Right renal cortex interstitium (tissue), 3 donors: Measurements from ENCODE around the gene QRICH1. TPM values are rescaled to one million over a fixed set of nuclear protein-coding genes. Genes with fewer than 3 reads are reported as not detected.

Experiments used
- DNase-seq, 3 donors: peaks; one replicate each; pipeline ENCODE4 v3.0.0-alpha.2; 2013; ENCODE audit warnings: low read depth in 3 of 3, low spot score in 2 of 3
- polyA plus RNA-seq, 3 donors: library from polyadenylated mRNA; unstranded; fragments of 120-200 nt; gene quantifications; one replicate each; pipeline ENCODE4 v1.2.1, GENCODE V29; 2013; ENCODE audit not compliant: insufficient read length in 3 of 3

QRICH1 gene
- polyA plus RNA-seq, 3 donors = 84.1 to 89.5 (median 86.9) TPM

DNA sequence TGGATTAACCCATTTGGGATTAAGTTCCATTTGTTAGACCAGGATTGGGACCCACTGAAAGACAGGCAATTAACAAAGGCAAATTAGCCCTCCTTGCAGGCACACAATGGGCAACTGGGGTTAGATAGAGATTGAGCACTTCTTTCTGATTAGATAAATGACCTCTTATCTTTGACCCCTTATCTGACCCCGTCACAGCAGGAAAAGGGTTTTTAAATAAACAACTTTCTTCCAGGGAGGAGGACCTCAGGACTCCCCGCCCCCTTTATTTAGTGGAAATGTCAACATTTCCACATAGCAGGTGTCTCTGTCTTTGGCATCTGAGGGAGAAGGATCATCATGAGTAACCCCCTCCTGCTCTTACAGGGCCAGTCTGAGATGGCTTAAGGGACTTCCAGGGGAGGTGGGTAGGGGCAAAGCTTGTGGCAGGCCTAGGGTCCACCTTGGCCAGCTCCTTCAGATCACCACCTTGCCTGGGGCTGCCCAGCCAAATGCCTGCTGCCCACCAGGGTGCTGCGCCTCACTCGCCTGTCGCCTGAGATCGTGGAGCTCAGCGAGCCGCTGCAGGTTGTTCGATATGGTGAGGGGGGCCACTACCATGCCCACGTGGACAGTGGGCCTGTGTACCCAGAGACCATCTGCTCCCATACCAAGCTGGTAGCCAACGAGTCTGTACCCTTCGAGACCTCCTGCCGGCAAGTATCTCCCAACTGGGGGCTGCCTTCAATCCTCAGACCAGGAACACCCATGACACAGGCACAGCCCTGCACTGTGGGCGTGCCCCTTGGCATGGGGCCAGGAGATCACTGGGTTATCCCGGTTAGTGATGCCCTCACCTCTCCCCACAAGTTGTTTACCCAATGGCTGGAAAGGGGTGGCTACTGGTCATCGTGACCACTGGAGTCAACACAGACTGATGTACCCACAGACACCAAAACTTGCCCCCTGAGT lies 89.2 kb downstream of the QRICH1 start:
- no peak for DNase-seq

DNA sequence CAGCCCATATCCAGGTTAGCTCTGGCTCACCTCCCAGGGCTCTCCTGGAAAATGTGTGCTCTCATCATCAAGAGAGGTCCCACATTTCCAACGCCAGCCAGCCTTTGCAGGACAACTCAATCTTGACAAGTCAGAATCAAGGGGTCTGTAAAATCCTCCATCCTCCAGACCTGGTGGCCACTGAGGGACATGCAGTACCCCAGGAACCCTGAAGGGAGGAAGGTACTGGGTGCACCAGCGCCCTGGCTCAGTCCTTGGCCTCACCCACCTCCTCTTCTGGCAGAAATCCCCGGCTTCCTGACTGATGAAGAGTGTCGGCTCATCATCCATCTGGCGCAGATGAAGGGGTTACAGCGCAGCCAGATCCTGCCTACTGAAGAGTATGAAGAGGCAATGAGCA lies 92.7 kb downstream of the QRICH1 start:
- DNase-seq = no peak

DNA sequence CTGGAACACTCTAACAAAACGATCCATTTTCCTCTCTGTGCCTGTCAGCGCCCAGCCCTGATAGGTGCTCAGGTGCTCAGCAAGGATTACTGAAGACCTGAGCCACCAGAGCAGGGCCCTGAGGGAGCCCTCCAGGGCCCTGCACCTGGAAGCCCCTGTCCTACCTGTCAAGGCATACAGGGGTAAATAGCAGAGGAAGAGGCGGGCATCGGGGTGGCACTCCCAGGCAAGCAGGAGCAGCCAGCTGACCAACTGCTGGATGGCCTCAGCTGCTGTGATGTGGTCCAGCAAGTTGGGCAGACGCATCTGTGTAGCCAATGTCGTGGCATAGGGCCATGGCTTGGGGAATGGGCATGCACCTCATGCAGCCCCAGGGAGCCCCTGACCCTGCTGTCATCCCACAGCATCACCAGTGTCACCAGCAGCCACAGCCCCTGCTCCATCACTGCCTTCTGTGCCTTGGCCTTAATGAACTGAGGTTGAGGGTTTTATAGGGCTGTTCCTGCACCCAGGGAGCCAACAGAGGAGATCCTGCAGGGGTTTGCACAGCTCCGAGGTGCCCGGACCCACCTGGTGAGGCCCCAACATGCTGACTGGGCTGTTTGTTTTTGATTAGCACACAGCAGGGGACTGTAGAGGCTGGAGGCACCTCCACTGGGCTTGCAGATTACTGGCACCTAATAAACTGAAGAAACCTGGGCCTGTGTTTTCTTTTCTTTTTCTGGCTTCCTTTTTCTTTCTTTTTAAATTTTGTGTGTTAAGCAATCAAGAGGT lies 94.6 kb downstream of the QRICH1 start:
- no peak for DNase-seq

DNA sequence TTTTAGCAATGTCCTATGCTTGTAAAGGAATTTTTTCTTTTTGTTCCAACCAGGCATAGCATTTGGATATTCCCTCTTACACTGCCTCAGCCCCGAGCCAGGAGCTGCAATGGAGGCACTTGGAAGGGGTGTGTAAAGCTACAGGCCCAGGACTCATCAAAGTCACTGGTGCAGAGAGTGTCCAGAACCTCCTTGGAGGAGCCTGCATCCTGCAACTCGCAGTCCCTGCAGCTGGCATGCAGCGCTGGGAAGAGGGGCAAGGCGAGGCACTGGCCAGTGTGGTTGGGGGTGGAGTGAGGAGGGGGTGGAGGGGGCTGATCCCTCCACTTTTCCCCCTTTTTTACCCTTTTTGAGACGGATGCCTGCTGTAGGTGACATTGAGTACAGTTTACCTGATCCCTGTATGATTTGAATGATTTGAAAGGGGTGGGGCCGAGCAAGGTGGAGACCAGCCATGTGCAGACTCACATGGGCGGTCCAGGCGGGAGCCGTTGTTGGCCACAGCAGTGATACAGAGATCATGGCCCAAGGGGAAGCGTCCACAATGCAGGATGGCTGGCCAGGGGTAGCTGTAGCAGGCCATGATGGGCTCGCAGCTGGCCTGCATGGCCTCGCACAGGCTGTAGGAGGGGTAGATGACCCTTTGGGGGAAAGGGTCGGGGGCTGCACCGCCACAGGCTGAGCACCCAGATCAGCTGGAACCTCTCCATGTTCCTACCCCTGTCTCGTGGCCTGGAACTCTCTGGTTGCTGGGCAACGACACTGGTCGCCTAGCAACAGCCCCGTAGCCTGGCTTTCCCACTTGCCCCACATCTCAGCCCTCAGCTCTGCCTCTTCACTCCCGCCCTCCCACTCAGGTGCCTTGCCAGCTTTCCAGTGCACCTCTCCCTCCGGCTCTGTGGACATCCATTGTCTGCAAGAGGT lies 95.9 kb downstream of the QRICH1 start:
- no peak for DNase-seq

DNA sequence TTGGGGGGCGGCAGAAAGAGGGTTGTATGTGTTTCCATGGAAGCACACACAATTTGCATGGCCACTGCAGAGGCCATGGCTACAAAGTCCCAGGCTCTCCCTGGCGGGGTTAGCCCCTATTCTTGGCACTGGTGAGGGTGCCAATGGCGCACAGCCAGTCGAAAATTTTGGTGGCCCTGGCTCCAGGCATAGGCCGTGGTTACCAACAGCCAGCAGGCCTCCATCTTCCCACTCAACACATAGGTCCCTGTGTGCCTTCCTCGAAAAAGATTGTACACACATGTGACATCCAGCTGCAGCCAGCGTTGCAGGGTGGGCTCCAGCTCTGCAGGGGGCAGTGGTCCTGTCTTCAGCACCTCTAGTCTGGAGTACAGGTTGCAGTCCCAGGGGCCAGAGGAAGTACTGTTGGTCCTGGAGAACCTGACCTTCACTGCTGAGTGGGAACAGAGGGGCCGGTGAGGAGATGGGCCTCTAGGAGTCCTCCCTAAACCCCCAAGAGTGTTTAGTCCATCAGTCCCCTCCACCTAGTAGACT lies 96.7 kb downstream of the QRICH1 start:
- DNase-seq = no peak

DNA sequence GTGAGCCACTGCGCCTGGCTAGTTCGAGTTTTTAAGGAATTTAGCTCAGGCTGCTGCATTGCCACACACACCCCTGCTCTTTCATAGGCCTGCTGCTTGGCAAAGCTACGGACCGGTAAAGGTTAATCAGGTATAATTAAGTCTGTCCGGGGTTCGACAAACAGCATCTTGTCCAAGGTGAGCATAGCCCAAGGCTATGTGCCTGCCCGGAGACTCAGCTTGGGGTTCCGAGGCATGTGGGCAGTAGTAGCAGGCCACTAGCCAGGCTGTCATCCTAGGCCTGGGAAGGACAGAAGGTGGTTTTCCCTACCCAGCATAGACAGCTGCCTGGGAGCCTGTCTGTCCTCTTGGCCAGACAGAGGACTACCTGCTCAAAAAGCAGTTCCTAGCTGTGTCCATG lies 97.2 kb downstream of the QRICH1 start:
- DNase-seq = no peak

DNA sequence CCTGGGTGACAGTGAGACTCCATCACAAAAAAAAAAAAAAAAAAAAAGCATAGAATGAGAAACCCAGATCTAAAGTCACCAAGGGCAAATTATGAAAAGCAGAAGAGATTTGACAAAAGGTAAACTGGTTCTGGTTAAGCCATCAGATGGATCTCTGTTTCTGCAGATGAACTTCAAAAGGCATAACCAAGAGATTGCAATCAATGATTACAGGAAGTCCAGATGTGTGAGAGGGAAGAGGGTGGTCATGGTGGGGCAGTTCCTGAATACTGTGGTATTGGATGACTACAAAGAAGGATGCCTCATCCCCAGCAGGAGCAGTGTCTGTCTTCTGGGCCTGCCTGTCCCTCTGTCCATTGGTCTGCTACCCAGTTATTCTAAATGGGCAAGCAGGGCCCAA lies 100.0 kb downstream of the QRICH1 start:
- no peak for DNase-seq

DNA sequence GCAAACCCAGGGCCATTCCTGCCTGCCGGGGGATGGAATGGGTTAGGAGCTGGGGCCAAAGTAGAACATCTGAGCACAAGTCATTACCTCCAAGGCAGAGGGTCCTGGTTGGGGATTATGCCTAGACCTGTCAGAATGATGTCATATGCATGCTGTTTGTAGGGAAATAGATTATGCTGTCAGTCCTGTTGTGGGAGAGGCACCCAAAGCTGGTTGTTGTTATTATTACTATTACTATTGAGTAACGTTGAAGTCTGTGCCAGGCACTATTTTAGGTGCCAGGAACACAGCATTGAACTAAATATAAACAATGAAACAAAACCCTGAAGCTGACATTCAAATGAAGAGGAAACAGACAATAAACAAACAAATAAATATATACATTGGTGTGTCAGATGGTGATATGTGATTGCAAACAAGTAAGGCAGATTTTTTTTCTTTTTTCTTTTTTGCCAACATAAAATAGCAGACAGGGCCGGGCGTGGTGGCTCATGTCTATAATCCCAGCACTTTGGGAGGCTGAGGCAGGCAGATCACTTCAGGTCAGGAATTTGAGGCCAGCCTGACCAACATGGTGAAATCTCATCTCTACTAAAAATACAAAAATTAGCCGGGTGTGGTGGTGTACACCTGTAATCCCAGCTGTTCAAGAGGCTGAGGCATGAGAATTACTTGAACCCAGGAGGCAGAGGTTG lies 101.9 kb downstream of the QRICH1 start:
- no peak for DNase-seq

DNA sequence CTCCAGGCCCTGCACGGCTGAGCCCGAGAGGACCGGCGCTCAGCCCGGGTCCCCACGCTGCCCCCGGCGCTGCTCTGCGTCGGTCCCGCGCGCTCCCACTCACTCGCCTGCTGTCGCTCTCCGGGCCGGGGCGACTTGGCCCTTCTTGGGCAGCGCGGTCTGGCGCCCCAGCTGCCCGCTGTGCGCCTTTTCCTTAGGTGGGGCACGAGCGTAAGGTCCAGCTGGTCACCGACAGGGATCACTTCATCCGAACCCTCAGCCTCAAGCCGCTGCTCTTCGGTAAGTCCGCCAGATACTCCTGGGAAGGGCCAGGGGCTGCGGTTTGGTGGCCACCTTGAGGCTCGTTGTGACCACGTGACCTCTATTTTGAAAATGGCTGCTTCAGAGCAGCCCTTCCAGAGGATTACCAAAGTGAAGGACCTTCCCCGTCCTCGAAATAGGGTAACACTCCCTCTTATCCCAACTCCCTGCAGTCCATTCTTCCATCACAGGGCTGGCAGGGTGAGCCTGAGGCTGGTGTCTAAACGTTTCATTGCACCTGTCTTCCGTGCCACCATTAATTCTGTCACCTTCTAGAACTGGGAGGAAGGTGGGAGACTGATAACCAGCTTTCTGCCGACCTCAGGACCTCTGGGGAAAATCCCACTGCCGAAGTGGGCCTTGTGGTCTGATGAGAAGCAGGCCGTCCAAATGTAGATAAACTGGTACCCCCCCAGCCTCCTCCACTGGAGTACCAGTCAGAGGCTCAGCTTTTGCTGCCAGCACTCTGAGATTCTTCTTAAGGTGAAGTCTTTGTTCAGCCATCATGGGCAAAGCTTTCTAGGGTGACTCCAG lies 103.0 kb downstream of the QRICH1 start:
- no peak for DNase-seq

DNA sequence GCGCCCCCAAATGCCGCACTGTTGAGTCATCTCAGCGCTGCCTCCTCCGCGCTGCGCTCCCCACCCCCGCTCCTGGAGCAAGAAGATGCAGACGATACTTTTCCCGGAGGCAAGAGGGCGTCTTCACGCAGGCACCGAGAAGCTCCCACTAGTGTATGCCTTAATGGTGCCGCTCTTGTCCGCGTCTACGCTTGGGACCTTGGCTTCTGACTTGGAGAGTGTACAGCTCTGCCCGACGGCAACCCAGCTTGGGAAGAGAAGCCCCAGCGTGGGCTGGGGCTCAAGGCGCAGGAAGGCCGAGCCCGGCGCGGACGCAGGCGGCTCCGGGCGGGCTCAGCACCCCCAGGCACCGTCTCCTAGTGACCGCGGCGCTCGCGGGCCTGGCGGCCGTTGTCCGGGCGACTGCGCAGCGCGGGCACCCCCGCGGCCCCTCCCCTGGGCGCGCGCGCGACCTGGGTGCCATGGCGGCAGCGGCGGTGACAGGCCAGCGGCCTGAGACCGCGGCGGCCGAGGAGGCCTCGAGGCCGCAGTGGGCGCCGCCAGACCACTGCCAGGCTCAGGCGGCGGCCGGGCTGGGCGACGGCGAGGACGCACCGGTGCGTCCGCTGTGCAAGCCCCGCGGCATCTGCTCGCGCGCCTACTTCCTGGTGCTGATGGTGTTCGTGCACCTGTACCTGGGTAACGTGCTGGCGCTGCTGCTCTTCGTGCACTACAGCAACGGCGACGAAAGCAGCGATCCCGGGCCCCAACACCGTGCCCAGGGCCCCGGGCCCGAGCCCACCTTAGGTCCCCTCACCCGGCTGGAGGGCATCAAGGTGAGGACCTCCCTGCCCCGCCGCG lies 103.9 kb downstream of the QRICH1 start, which contains the start of gene P4HTM:
TSS of gene P4HTM (plus strand) at position 446 of the 840 bp plus-strand sequence. CDS start at position 462, 16 bp downstream.
- peak; percentile 80 for DNase-seq

DNA sequence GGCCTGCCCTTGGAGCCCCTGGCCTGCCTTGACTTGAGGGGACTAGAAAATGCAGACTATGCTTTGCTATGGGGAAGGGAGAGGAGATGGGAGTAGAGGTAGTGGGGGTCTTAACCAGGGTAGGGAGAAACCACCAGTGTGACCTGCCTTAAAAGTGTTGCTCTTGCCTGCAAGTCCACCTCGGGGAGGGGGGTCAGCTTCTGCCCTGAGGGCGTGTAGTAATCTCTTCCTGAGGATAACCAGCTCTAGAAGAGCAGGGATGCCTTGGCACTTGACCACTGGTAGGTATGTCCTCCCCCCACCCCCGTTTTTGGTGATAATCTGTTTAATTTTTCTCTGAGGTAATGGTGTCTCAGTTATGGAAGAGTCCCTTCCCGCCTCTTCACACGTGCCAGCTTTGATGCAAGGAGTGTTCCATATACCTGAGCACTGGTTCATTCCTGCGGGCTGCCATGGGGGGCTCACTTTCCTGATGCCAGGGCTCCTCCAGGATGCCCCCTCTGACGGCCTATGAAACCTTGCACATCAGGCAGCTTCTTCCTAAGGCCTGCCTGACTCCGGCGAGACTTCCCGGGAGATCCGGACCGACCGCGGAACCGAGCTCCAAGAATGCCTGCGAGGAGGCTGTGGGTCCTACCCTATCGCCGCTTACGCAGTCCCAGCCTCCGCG lies 104.6 kb downstream of the QRICH1 start:
- DNase-seq = no peak

DNA sequence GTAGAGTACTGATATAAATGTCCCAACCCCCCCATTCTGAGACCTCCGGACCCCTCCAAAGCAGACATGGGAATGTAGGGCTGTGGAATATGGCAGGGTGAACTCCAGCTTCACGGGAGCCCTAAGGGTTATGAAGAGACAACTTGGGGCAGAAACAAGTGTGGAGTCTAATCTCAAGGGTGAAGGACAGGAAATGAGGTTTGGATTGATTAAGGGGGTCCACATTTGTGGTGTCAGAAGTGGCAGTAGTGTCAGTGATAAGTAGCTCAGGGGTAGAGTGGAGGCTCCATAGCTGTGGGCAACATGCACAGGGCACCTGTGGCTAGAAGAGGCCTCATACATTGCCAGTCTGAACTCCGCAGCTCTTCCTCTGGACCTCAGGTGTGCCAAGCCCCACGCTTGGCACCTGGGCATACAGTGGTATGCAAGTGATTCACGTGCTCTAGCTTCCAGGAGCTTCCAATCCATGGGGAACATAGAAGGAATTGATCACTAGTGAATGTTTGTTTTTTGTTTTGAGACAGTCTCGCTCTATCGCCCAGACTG lies 108.0 kb downstream of the QRICH1 start:
- DNase-seq = no peak

DNA sequence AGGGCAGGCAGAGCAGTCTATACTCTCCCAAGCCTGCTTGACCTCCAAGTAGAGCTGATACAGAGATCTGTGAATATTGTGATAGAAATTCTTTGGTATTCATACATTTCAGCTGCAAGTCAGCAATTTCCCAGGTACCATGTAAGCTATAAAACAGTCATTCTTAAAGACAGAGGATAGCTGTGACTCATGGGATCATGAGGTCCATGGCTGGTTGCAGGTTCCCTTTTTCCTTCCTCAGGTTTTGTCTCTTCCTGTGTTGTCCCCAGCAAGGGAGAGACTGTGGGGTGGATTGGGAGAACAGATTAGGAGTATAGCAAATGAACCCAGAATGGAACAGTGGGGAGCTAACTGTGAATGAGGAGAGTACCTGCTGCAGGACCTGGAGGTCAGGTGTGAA lies 109.2 kb downstream of the QRICH1 start:
- no peak for DNase-seq

DNA sequence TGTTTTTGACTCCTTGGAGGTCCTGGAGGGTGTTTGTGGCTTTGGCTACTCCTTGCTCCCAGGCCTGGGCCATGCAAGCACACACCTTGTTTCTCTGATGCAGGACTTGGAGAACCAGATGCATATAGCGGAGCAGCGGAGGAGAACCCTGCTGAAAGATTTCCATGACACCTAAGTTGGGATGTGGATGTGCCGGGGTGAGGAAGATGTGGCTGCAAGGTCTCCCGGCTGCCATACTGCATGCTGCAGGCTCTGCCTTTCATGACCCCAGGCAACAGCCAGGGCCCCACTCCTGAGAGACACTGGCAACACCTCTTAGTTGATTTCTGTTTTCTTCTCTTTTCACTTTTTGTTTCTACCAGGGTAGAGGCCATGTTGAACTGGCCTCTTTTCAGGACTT lies 110.8 kb downstream of the QRICH1 start:
- DNase-seq = no peak

DNA sequence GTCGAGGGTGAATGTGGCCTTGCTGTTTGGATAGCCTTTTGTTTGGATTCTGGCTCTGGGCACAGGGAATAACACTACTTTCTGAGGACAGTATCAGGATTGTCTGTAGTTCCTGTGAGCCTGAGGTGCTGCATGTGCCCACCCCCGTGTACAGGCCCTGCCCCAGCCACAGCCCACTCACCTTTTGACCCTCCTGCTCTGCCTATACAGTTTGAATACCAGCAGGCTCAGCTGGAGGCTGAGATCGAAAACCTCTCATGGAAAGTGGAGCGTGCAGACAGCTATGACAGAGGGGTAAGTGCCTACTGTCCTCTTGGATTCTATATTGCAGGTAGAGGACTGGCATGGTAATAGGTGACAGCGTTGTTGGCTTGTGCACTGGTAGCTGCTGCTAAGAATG lies 111.2 kb downstream of the QRICH1 start:
- no peak for DNase-seq

DNA sequence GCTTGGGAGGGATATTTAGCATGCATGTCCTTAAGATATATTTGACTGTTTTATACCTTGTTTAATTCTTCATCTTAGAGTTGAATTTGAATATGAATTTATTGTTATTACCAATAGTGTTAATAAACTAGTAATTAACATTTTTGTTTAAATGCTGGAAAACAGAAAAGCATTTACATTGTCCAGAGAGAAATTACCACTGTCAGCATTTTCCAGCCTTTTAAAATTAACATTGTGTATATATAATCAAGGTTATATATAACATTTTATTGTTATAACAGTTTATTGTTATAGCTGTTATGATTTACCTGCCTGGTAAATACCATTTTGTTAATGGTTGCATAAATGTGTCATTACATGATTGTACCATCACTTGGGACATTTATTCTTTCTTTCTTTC lies 111.9 kb downstream of the QRICH1 start:
- no peak for DNase-seq

DNA sequence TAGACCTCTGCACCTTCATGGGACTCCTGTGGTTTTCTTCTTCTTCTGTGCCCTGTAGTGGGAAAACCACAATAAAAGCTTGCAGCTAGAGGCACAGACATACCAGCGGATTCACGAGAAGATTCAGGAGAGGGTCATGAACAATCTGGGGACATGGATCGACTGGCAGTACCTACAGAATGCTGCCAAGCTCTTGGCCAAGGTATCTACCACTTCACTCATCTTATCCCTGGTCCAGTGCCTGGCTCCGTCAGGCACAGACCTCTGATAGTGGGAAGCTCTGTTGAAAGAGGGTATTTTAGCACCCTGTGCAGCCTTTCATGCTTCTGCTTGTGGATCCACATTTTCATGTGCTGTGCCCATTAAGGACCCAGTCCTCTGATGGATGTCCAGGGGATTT lies 113.6 kb downstream of the QRICH1 start:
- no peak for DNase-seq
